ENCODE results near the gene EPHA3.

The EPHA3 gene

DNA sequence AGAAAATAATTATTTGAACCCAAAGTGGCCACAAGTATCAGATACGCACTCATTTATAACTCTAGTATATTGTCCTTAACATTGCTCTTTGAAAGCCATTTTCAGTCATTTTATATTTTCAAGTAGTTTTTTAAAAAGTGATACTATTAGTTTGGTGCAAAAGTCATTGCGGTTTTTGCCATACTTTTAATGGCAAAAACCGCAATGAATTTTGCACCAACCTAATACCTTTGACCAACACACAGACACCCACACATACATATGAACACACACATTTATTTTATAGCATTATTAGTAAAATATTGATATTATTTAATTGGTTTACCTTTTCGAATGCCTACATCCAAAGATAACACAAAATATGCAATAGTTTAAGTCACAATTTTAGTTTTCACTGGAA, 154.3 kb downstream of the EPHA3 start:
- H3K36me3 ChIP-seq (ENCODE audit: control insufficient read depth in 2 of 2, insufficient read depth in 1 of 2, low read length in 2 of 2): no peaks in the 10 kb centered on the region
- H3K4me3 ChIP-seq (ENCODE audit: low read depth, low read length): no peak overlapping the region
- POLR2A ChIA-PET: no interaction called here

DNA sequence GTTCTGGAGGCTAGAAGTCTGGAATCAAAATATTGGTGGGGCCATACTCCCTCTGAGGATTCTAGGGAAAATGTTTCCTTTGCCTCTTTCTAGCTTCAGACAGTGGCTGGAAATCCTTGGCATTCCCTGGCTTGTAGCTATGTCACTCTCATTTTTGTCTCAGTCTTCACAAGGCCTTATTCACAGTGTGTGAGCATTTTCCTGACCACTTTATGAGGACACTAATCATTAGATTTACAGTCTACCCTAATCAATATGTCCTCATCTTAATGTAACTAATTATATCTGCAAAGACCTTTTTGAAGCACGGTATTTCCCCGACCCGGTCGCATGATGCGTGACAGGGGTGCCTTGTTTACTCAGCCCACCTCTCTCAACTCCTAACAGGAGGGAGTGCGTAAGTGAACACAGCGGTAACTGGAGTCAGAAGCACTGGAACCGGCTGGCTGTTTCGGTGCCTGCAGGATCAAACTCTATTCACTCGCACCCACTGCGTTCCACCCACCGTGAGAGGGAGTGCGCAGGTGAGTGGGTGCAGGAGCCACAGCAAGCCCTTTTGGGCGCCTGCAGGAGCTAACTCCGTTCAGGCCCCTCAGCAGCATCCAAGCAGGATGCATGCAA, 155.0 kb downstream of the EPHA3 start:
- Histone ChIP-seq H3K4me1 (ENCODE audit: control insufficient read depth, insufficient read depth, low read length) (no peaks in the 10 kb centered on the region), H3K4me3 (ENCODE audit: low read depth, low read length) (no peak overlapping the region), H3K36me3 (ENCODE audit: control insufficient read depth in 2 of 2, insufficient read depth in 1 of 2, low read length in 2 of 2) (no peaks in the 10 kb centered on the region), H3K9me3 (ENCODE audit: control insufficient read depth, insufficient read depth, low read depth, low read length) (no peaks in the 10 kb centered on the region), H3K27ac (ENCODE audit: extremely low read depth, low read depth, low read length) (no peak overlapping the region)
- no peak for TF ChIP-seq ZSCAN30 (tag by site-specific recombination; IDR thresholded peaks at IDR 0.05)
- TF ChIP-seq, protein P1, sequence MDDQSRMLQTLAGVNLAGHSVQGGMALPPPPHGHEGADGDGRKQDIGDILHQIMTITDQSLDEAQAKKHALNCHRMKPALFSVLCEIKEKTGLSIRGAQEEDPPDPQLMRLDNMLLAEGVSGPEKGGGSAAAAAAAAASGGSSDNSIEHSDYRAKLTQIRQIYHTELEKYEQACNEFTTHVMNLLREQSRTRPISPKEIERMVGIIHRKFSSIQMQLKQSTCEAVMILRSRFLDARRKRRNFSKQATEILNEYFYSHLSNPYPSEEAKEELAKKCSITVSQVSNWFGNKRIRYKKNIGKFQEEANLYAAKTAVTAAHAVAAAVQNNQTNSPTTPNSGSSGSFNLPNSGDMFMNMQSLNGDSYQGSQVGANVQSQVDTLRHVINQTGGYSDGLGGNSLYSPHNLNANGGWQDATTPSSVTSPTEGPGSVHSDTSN (CRISPR knock-in tag; IDR thresholded peaks at IDR 0.05): no peak
- TF ChIP-seq HOXA7 (CRISPR knock-in tag; IDR thresholded peaks at IDR 0.05; ENCODE audit: borderline replicate concordance): no peak
- TF ChIP-seq GLIS2 (tag by site-specific recombination; IDR thresholded peaks at IDR 0.05): no peak
- no peak for TF ChIP-seq BCL11B (tag by site-specific recombination; IDR thresholded peaks at IDR 0.05; ENCODE audit: low read depth)
- TF ChIP-seq ZNF155 (tag by site-specific recombination; IDR thresholded peaks at IDR 0.05): no peak
- TF ChIP-seq KLF1 (tag by site-specific recombination; IDR thresholded peaks at IDR 0.05): no peak
- TF ChIP-seq ZNF629 (tag by site-specific recombination; IDR thresholded peaks at IDR 0.05): no peak
- no peak for TF ChIP-seq YY2 (tag by site-specific recombination; IDR thresholded peaks at IDR 0.05)
- no peak for TF ChIP-seq FEZF1 (tag by site-specific recombination; IDR thresholded peaks at IDR 0.05)
- no peak for TF ChIP-seq ZBTB17 (tag by site-specific recombination; IDR thresholded peaks at IDR 0.05)
- TF ChIP-seq TCF7L2 (IDR thresholded peaks at IDR 0.05; ENCODE audit: borderline replicate concordance, low read depth, low read length): no peak
- no peak for TF ChIP-seq ZNF521 (tag by site-specific recombination; IDR thresholded peaks at IDR 0.05)
- ChIA-PET POLR2A (no interaction called here), CTCF (no interaction called here)

More for the DNA sequence above, 154.3 kb downstream of the EPHA3 start:
- Histone ChIP-seq H3K27ac (ENCODE audit: extremely low read depth, low read depth, low read length) (no peak overlapping the region), H3K9me3 (ENCODE audit: control insufficient read depth, insufficient read depth, low read depth, low read length) (no peaks in the 10 kb centered on the region), H3K4me1 (ENCODE audit: control insufficient read depth, insufficient read depth, low read length) (no peaks in the 10 kb centered on the region)
- TF ChIP-seq ZNF596 (tag by site-specific recombination; IDR thresholded peaks at IDR 0.05): no peak
- TF ChIP-seq, protein P2, sequence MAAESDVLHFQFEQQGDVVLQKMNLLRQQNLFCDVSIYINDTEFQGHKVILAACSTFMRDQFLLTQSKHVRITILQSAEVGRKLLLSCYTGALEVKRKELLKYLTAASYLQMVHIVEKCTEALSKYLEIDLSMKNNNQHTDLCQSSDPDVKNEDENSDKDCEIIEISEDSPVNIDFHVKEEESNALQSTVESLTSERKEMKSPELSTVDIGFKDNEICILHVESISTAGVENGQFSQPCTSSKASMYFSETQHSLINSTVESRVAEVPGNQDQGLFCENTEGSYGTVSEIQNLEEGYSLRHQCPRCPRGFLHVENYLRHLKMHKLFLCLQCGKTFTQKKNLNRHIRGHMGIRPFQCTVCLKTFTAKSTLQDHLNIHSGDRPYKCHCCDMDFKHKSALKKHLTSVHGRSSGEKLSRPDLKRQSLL (tag by site-specific recombination; IDR thresholded peaks at IDR 0.05): no peak
- no peak for TF ChIP-seq KLF16 (tag by site-specific recombination; IDR thresholded peaks at IDR 0.05)
- CTCF ChIA-PET: no interaction called here

DNA sequence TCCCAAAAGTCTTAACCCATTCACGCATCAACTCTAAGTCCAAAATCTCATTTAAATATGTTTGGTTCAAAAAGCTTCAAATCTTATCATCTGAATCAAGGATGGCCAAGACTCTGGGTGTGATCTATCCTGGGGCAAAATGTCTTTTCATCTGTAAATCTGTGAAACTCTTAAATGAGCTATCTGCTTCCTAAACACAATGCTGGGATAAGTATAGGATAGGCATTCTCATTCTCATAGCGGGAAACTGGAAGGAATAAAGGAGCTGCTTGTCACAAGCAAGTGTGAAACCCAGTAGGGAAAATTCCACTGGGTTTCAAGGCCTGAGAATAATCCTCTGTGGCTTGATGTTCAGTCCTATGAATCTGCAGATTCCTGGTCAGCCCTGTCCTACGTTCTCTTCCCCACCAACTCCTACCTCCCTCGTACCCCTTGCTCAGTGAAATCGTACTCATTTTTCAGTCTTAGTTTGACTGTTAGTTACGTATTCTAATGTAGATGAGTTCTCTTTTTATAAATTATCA, 156.7 kb downstream of the EPHA3 start:
- Histone ChIP-seq H3K4me3 (ENCODE audit: low read depth, low read length) (no peak overlapping the region), H3K36me3 (ENCODE audit: control insufficient read depth in 2 of 2, insufficient read depth in 1 of 2, low read length in 2 of 2) (no peaks in the 10 kb centered on the region), H3K4me1 (ENCODE audit: control insufficient read depth, insufficient read depth, low read length) (peaks cover 10% of the 10 kb centered on the region), H3K9me3 (ENCODE audit: control insufficient read depth, insufficient read depth, low read depth, low read length) (no peaks in the 10 kb centered on the region), H3K27ac (ENCODE audit: extremely low read depth, low read depth, low read length) (no peak overlapping the region)
- ChIA-PET POLR2A (no interaction called here), CTCF (no interaction called here)
- TF ChIP-seq, protein P3, sequence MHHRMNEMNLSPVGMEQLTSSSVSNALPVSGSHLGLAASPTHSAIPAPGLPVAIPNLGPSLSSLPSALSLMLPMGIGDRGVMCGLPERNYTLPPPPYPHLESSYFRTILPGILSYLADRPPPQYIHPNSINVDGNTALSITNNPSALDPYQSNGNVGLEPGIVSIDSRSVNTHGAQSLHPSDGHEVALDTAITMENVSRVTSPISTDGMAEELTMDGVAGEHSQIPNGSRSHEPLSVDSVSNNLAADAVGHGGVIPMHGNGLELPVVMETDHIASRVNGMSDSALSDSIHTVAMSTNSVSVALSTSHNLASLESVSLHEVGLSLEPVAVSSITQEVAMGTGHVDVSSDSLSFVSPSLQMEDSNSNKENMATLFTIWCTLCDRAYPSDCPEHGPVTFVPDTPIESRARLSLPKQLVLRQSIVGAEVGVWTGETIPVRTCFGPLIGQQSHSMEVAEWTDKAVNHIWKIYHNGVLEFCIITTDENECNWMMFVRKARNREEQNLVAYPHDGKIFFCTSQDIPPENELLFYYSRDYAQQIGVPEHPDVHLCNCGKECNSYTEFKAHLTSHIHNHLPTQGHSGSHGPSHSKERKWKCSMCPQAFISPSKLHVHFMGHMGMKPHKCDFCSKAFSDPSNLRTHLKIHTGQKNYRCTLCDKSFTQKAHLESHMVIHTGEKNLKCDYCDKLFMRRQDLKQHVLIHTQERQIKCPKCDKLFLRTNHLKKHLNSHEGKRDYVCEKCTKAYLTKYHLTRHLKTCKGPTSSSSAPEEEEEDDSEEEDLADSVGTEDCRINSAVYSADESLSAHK (tag by site-specific recombination; IDR thresholded peaks at IDR 0.05): no peak
- no peak for TF ChIP-seq ZNF274 (IDR thresholded peaks at IDR 0.05; ENCODE audit: low read length)
- TF ChIP-seq ZNF274 (tag by site-specific recombination; IDR thresholded peaks at IDR 0.05; ENCODE audit: borderline replicate concordance): no peak
- TF ChIP-seq ZNF530 (tag by site-specific recombination; IDR thresholded peaks at IDR 0.05; ENCODE audit: low read depth): no peak
- no peak for TF ChIP-seq KLF16 (tag by site-specific recombination; IDR thresholded peaks at IDR 0.05)
- TF ChIP-seq, protein P4, sequence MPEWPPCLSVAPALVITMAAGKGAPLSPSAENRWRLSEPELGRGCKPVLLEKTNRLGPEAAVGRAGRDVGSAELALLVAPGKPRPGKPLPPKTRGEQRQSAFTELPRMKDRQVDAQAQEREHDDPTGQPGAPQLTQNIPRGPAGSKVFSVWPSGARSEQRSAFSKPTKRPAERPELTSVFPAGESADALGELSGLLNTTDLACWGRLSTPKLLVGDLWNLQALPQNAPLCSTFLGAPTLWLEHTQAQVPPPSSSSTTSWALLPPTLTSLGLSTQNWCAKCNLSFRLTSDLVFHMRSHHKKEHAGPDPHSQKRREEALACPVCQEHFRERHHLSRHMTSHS (tag by site-specific recombination; IDR thresholded peaks at IDR 0.05): no peak
- TF ChIP-seq ZNF202 (tag by site-specific recombination; IDR thresholded peaks at IDR 0.05; ENCODE audit: borderline replicate concordance): no peak
- no peak for TF ChIP-seq ZNF776 (tag by site-specific recombination; IDR thresholded peaks at IDR 0.05; ENCODE audit: borderline replicate concordance)
- TF ChIP-seq ZNF394 (tag by site-specific recombination; IDR thresholded peaks at IDR 0.05; ENCODE audit: borderline replicate concordance): no peak
- TF ChIP-seq YY2 (tag by site-specific recombination; IDR thresholded peaks at IDR 0.05): no peak
- TF ChIP-seq, protein P5, sequence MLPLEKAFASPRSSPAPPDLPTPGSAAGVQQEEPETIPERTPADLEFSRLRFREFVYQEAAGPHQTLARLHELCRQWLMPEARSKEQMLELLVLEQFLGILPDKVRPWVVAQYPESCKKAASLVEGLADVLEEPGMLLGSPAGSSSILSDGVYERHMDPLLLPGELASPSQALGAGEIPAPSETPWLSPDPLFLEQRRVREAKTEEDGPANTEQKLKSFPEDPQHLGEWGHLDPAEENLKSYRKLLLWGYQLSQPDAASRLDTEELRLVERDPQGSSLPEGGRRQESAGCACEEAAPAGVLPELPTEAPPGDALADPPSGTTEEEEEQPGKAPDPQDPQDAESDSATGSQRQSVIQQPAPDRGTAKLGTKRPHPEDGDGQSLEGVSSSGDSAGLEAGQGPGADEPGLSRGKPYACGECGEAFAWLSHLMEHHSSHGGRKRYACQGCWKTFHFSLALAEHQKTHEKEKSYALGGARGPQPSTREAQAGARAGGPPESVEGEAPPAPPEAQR (tag by site-specific recombination; IDR thresholded peaks at IDR 0.05): no peak
- TF ChIP-seq GLI4 (tag by site-specific recombination; IDR thresholded peaks at IDR 0.05): no peak
